MM.1S (cell line): Measurements from ENCODE around the gene MTNR1B.

ENCODE experiments used
- DNase-seq: peaks from one replicate; pipeline ENCODE4 v3.0.0-alpha.2; 2015
- H2AFZ ChIP-seq: fragments of 300-600 bp; sonication (generic); 2 replicates; pipeline ENCODE4 v1.6.0; 2016; ENCODE audit warnings: antibody characterized with exemption, low read length
- H3F3A ChIP-seq: fragments of 300-600 bp; sonication (generic); 2 replicates; pipeline ENCODE4 v1.6.1; 2016; ENCODE audit warnings: mild to moderate bottlenecking, antibody characterized with exemption, low read length, moderate library complexity, mixed read lengths; ENCODE audit not compliant: insufficient read depth
- H3K27ac ChIP-seq: fragments of 300-600 bp; sonication (generic); 2 replicates; pipeline ENCODE4 v1.5.1; 2016; ENCODE audit warnings: mild to moderate bottlenecking, low read length
- H3K27me3 ChIP-seq: fragments of 300-600 bp; sonication (generic); replicated peaks from 2 replicates; pipeline ENCODE4 v1.6.0; 2016; ENCODE audit warnings: low read length; ENCODE audit not compliant: insufficient read depth
- H3K36me3 ChIP-seq: fragments of 300-600 bp; sonication (generic); replicated peaks from 2 replicates; pipeline ENCODE4 v1.6.1; 2016; ENCODE audit warnings: mild to moderate bottlenecking, low read length, mixed read lengths; ENCODE audit not compliant: insufficient read depth
- H3K4me1 ChIP-seq: fragments of 300-600 bp; sonication (generic); 2 replicates; pipeline ENCODE4 v1.6.1; 2016; ENCODE audit warnings: low read length, mixed read lengths
- H3K4me2 ChIP-seq: fragments of 300-600 bp; sonication (generic); 2 replicates; pipeline ENCODE4 v1.6.0; 2016; ENCODE audit warnings: low read depth, low read length
- H3K4me3 ChIP-seq: fragments of 300-600 bp; sonication (generic); 2 replicates; pipeline ENCODE4 v1.5.1; 2016; ENCODE audit warnings: low read length, mixed read lengths
- H3K79me2 ChIP-seq: fragments of 300-600 bp; sonication (generic); 2 replicates; pipeline ENCODE4 v1.6.1; 2016; ENCODE audit warnings: mixed run types, low read length, mixed read lengths
- H3K9ac ChIP-seq: fragments of 300-600 bp; sonication (generic); 2 replicates; pipeline ENCODE4 v1.6.1; 2016; ENCODE audit warnings: low read length, mixed read lengths
- H3K9me2 ChIP-seq: fragments of 300-600 bp; sonication (generic); replicated peaks from 2 replicates; pipeline ENCODE4 v1.6.1; 2016; ENCODE audit warnings: mild to moderate bottlenecking, low read length, mixed read lengths; ENCODE audit not compliant: insufficient read depth
- H3K9me3 ChIP-seq: fragments of 300-600 bp; sonication (generic); replicated peaks from 2 replicates; pipeline ENCODE4 v1.6.1; 2016; ENCODE audit warnings: mild to moderate bottlenecking, low read length, mixed read lengths; ENCODE audit not compliant: insufficient read depth
- H4K20me1 ChIP-seq: fragments of 300-600 bp; sonication (generic); 2 replicates; pipeline ENCODE4 v1.6.1; 2016; ENCODE audit warnings: mild to moderate bottlenecking, low read length, moderate library complexity, mixed read lengths; ENCODE audit not compliant: insufficient read depth
- EZH2 ChIP-seq: fragments of 300-600 bp; sonication (generic); optimal IDR thresholded peaks from 2 replicates; pipeline ENCODE3; 2017; ENCODE audit warnings: low read depth, mild to moderate bottlenecking, antibody characterized with exemption, low read length, mixed read lengths
- EZH2phosphoT487 ChIP-seq: fragments of 300-600 bp; sonication (generic); IDR thresholded peaks from 2 replicates; pipeline ENCODE4 v1.6.1; 2018; ENCODE audit warnings: antibody characterized with exemption, low read length
- TF ChIP-seq, protein P1 (sequence below): fragments of 300-600 bp; sonication (generic); IDR thresholded peaks from 2 replicates; pipeline ENCODE4 v1.5.1; 2016; ENCODE audit warnings: antibody characterized with exemption, low read length, mixed read lengths

MTNR1B gene

DNA sequence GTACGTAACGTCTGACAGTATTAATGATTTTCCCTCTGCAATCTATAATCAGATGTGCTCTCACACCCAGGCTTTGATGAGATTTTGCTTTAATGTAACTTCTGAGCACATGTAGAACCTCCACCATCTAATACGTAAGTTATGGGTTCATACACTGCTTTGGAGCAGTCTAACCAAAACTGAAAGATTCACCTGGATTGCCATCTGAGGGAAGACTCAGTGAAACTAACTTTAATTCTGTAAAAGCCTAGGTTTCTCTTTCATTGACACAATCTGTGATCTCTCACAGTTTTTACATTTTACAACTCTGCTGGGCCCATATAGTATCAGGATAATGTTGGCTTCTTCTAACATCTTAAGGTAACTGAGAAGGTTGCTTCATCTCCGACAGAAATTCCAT is 30.1 kb upstream of the MTNR1B start:
- Histone ChIP-seq H3K4me2 (peak overlapping the region; percentile 39), H2AFZ (peak overlapping the region; percentile 35), H3K79me2 (no peaks in the 10 kb centered on the region), H3K27ac (peak overlapping the region; percentile 42; the same call in 1 of the 2 replicates), H3K4me3 (no peak overlapping the region), H3K9me3 (no peaks in the 10 kb centered on the region), H3K4me1 (peaks cover 13% of the 10 kb centered on the region), H3K9me2 (no peaks in the 10 kb centered on the region), H3F3A (peaks cover 9% of the 10 kb centered on the region; the same call in 1 of the 2 replicates), H3K9ac (no peak overlapping the region), H4K20me1 (no peaks in the 10 kb centered on the region), H3K36me3 (no peaks in the 10 kb centered on the region), H3K27me3 (no peaks in the 10 kb centered on the region)
- peak; percentile 69 for DNase-seq
- TF ChIP-seq, protein P1, sequence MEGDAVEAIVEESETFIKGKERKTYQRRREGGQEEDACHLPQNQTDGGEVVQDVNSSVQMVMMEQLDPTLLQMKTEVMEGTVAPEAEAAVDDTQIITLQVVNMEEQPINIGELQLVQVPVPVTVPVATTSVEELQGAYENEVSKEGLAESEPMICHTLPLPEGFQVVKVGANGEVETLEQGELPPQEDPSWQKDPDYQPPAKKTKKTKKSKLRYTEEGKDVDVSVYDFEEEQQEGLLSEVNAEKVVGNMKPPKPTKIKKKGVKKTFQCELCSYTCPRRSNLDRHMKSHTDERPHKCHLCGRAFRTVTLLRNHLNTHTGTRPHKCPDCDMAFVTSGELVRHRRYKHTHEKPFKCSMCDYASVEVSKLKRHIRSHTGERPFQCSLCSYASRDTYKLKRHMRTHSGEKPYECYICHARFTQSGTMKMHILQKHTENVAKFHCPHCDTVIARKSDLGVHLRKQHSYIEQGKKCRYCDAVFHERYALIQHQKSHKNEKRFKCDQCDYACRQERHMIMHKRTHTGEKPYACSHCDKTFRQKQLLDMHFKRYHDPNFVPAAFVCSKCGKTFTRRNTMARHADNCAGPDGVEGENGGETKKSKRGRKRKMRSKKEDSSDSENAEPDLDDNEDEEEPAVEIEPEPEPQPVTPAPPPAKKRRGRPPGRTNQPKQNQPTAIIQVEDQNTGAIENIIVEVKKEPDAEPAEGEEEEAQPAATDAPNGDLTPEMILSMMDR, result no peak
- TF ChIP-seq EZH2 (no peak), EZH2phosphoT487 (no peak)

DNA sequence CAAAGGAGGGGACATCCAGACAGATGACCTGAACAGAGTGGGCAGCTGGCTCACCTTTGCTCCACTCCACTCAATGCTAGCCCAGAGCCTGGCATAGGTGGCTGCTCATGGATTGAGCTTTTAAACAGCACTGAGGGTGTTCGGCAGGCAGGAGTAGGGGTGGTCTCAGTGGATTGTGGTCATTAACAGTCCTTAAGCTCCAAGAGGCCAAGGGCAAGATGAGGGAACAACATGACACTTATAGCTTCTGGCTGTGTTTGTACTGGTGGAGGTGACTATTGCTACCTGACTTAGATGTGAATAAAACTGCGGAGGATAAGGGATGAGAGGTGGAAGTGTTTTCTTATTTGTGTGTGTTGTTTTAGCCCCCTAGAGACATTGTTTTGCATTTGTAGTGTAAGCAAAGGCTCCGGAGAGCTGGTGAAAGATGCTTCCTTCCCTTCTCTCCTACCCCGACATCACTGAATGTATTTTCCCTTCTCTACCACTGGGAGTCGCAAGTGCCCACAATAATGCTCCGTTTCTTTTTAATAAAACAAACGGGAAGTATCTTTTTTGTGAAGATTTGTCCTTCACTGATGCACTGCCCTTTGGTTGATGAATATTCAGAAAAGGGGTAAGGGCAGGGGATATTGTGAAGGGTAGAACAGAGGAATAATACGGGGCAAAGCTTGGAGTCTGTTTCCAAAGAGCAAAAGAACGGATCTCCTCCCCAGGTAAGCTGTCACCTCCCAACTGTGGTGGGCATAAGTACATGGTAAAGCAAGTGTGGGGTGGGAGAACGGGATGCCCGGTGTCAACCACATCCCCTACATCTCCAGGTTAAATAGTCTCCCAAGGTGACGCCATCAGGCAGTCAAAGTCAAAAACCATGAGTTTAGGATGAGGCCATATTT is 27.5 kb upstream of the MTNR1B start:
- TF ChIP-seq EZH2phosphoT487 (no peak), EZH2 (no peak)
- TF ChIP-seq, protein P1, result peak; percentile 69
- Histone ChIP-seq H3K4me2 (peak overlapping the region; percentile 40), H3K4me3 (no peak overlapping the region), H3K27ac (no peak overlapping the region), H3K36me3 (no peaks in the 10 kb centered on the region), H3K79me2 (no peaks in the 10 kb centered on the region), H2AFZ (peak overlapping the region; percentile 10), H3K27me3 (no peaks in the 10 kb centered on the region), H3K9me2 (no peaks in the 10 kb centered on the region), H3K9ac (no peak overlapping the region), H3F3A (peaks cover 9% of the 10 kb centered on the region; the same call in 1 of the 2 replicates), H3K9me3 (no peaks in the 10 kb centered on the region), H4K20me1 (no peaks in the 10 kb centered on the region), H3K4me1 (peaks cover 13% of the 10 kb centered on the region)
- peak; percentile 29 for DNase-seq

DNA sequence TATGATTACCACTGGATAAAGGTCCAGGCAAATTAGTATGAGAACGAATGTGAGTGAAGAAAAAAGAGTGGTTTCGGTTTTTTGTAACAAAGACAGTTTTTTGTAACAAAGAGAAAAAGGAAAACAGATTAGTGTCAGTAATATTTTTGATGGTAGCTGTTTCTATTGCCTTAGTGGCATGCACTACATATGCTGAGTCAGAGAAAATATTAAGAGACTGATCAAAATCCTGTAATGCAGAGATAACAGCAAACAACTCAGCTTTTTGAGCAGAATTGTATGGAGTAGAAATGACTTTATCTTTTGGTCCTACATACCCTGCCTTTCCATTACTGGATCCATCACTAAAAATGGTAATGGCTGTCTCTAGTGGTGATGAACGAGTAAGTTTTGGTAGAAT is 22.7 kb upstream of the MTNR1B start:
- H3K27me3 ChIP-seq, result no peaks in the 10 kb centered on the region
- H3K4me2 ChIP-seq, result no peak overlapping the region
- no peaks in the 10 kb centered on the region for H3K9me2 ChIP-seq
- no peak for DNase-seq
- no peaks in the 10 kb centered on the region for H4K20me1 ChIP-seq
- no peaks in the 10 kb centered on the region for H3K9me3 ChIP-seq
- H3K79me2 ChIP-seq, result no peaks in the 10 kb centered on the region
- H3K36me3 ChIP-seq, result no peaks in the 10 kb centered on the region
- no peaks in the 10 kb centered on the region for H3F3A ChIP-seq
- TF ChIP-seq EZH2 (no peak), EZH2phosphoT487 (no peak)
- TF ChIP-seq, protein P1, result no peak
- H3K27ac ChIP-seq, result no peak overlapping the region
- H2AFZ ChIP-seq, result no peak overlapping the region
- no peak overlapping the region for H3K4me3 ChIP-seq
- no peaks in the 10 kb centered on the region for H3K4me1 ChIP-seq
- no peak overlapping the region for H3K9ac ChIP-seq
